Naive thymus-derived CD4-positive, alpha-beta T cell (primary cell): ENCODE measurements around the gene KRTAP5-6. TPM values are rescaled to one million over a fixed set of nuclear protein-coding genes. Genes with fewer than 3 reads are reported as not detected.

Experiments
- ATAC-seq: fragments of 150-1000 bp; cut with Tn5 transposase; 2 replicates; pipeline ENCODE4 v1.10.0; 2021; ENCODE audit warnings: mild to moderate bottlenecking, moderate library complexity
- CTCF ChIA-PET: fragments of 350-600 bp; sonication (Branson Sonifier 250); formaldehyde crosslinking; loops from one replicate; lab custom pipeline; 2021; ENCODE audit warnings: antibody characterized with exemption; lab: Charles Lee
- POLR2A ChIA-PET: fragments of 350-600 bp; sonication (Branson Sonifier 250); formaldehyde crosslinking; loops from one replicate; lab custom pipeline; 2021; ENCODE audit warnings: antibody characterized with exemption, inconsistent platforms; lab: Charles Lee
- DNase-seq, 9 donors: peaks; one replicate each; pipeline versions ENCODE4 v3.0.0 to v3.0.0-alpha.2; 2020 to 2022; ENCODE audit warnings: mixed read lengths in 1 of 9
- H3K27ac ChIP-seq: one replicate; pipeline ENCODE4 v1.7.0; 2013; ENCODE audit warnings: mild to moderate bottlenecking, low read depth, low read length, moderate library complexity
- H3K27me3 ChIP-seq, 2 donors: one replicate each; pipeline ENCODE4 v1.7.0; 2013; ENCODE audit warnings: low read length in 2 of 2, mild to moderate bottlenecking in 2 of 2, moderate library complexity in 2 of 2; ENCODE audit not compliant: control insufficient read depth in 2 of 2, insufficient read depth in 2 of 2
- H3K36me3 ChIP-seq, 3 experiments: 1 replicate in 2 of 3; 2 replicates in 1 of 3; pipeline ENCODE4 v1.7.0; 2013; ENCODE audit warnings: low read length in 3 of 3, mild to moderate bottlenecking in 3 of 3, moderate library complexity in 1 of 3; ENCODE audit not compliant: insufficient read depth in 3 of 3, control insufficient read depth in 2 of 3
- H3K4me1 ChIP-seq, 2 donors: one replicate each; pipeline ENCODE4 v1.7.0; 2013; ENCODE audit warnings: low read length in 2 of 2, mild to moderate bottlenecking in 2 of 2, moderate library complexity in 1 of 2; ENCODE audit not compliant: control insufficient read depth in 2 of 2, insufficient read depth in 2 of 2
- H3K4me3 ChIP-seq: 2 replicates; pipeline ENCODE4 v1.7.0; 2013; ENCODE audit warnings: mild to moderate bottlenecking, low read length
- H3K9me3 ChIP-seq, 3 experiments: 1 replicate in 2 of 3; 2 replicates in 1 of 3; pipeline ENCODE4 v1.7.0; 2013; ENCODE audit warnings: low read length in 3 of 3; ENCODE audit not compliant: control insufficient read depth in 2 of 3
- H3K27ac Mint-ChIP-seq, 9 donors: one replicate each; pipeline ENCODE4 v1.8.0; 2020 to 2022; ENCODE audit warnings: mixed read lengths in 9 of 9, mild to moderate bottlenecking in 8 of 9, moderate library complexity in 5 of 9, inconsistent platforms in 2 of 9
- H3K27me3 Mint-ChIP-seq, 5 donors: one replicate each; pipeline ENCODE4 v1.8.0; 2021 to 2022; ENCODE audit warnings: mixed read lengths in 5 of 5, mild to moderate bottlenecking in 1 of 5
- H3K36me3 Mint-ChIP-seq, 5 donors: one replicate each; pipeline ENCODE4 v1.8.0; 2020 to 2022; ENCODE audit warnings: mixed read lengths in 5 of 5, mild to moderate bottlenecking in 3 of 5, inconsistent platforms in 1 of 5
- H3K4me1 Mint-ChIP-seq, 7 donors: one replicate each; pipeline ENCODE4 v1.8.0; 2020 to 2022; ENCODE audit warnings: mixed read lengths in 7 of 7, mild to moderate bottlenecking in 3 of 7, inconsistent platforms in 1 of 7
- H3K4me3 Mint-ChIP-seq, 10 donors: one replicate each; pipeline ENCODE4 v1.8.0; 2020 to 2022; ENCODE audit warnings: mild to moderate bottlenecking in 10 of 10, mixed read lengths in 10 of 10, moderate library complexity in 6 of 10, inconsistent platforms in 2 of 10
- H3K9me3 Mint-ChIP-seq, 11 donors: one replicate each; pipeline ENCODE4 v1.8.0; 2020 to 2022; ENCODE audit warnings: mixed read lengths in 11 of 11, mild to moderate bottlenecking in 4 of 11, inconsistent platforms in 1 of 11, moderate library complexity in 1 of 11
- intact Hi-C, 2 donors: fragments of 100-400 bp; cut with micrococcal nuclease; formaldehyde crosslinking; loops; one replicate each; pipeline ENCODE4 v1.15.1; 2023
- polyA plus RNA-seq, 2 donors: library from polyadenylated mRNA; unstranded; fragments of 300-500 nt; fragmentation: Illumina TruSeq; gene quantifications; one replicate each; pipeline ENCODE4 v1.2.3, GENCODE V29; 2021
- total RNA-seq, 6 experiments: library from RNA in 5 of 6; stranded (reverse) in 5 of 6; gene quantifications; 1 replicate in 5 of 6; 2 replicates in 1 of 6; pipeline ENCODE4 v1.2.3 and lab custom pipeline; 2021 to 2026

The KRTAP5-6 gene
- total and polyA plus RNA-seq, 7 experiments from 2014 or later = not detected

GRCh38 chr11:1732418-1733008 is 35.5 kb downstream of the KRTAP5-6 start:
- CTCF ChIA-PET = no interaction called here
- DNase-seq (no peak), ATAC-seq (no peak)
- Mint-ChIP-seq H3K27ac (no peak overlapping the region), H3K4me3 (peak overlapping the region in 1 of 10 donors; percentile 9), H3K36me3 (peaks cover 0 to 17% (median 12%) of the 10 kb centered on the region in 5 donors), H3K27me3 (peaks cover 33 to 57% (median 53%) of the 10 kb centered on the region in 5 donors), H3K9me3 (peaks cover 0 to 26% (median 16%) of the 10 kb centered on the region in 11 donors), H3K4me1 (peaks cover 15 to 47% (median 30%) of the 10 kb centered on the region in 7 donors)
- peaks cover 0 to 15% (median 5%) of the 10 kb centered on the region in 3 experiments for H3K9me3 ChIP-seq
- H3K36me3 ChIP-seq = no peaks in the 10 kb centered on the region
- intact Hi-C loops = no loop called here
- H3K4me3 ChIP-seq = no peak overlapping the region
- peaks cover 0 to 17% of the 10 kb centered on the region in 2 donors for H3K4me1 ChIP-seq
- H3K27ac ChIP-seq = no peak overlapping the region
- H3K27me3 ChIP-seq = peaks cover 0 to 4% of the 10 kb centered on the region in 2 donors
- POLR2A ChIA-PET = interaction anchor here (1.5 kb wide), 1 partner anchor 31 kb away, joined by 7 read pairs; no protein-coding TSS in a partner anchor

- Mint-ChIP-seq H3K27ac (no peak overlapping the region), H3K4me1 (peaks cover 13 to 47% (median 30%) of the 10 kb centered on the region in 7 donors), H3K27me3 (peaks cover 28 to 51% (median 49%) of the 10 kb centered on the region in 5 donors), H3K9me3 (peaks cover 0 to 31% (median 17%) of the 10 kb centered on the region in 11 donors), H3K4me3 (peak overlapping the region in 1 of 10 donors; percentile 9), H3K36me3 (peaks cover 0 to 17% (median 12%) of the 10 kb centered on the region in 5 donors)
- H3K4me3 ChIP-seq = no peak overlapping the region
- intact Hi-C loops = no loop called here
- peaks cover 0 to 17% of the 10 kb centered on the region in 2 donors for H3K4me1 ChIP-seq
- CTCF ChIA-PET = no interaction called here
- no peak overlapping the region for H3K27ac ChIP-seq
- DNase-seq (no peak), ATAC-seq (no peak)
- no peaks in the 10 kb centered on the region for H3K36me3 ChIP-seq
- peaks cover 0 to 15% (median 5%) of the 10 kb centered on the region in 3 experiments for H3K9me3 ChIP-seq
- POLR2A ChIA-PET = interaction anchor here (1.5 kb wide), 1 partner anchor 32 kb away, joined by 7 read pairs; no protein-coding TSS in a partner anchor
- peaks cover 0 to 4% of the 10 kb centered on the region in 2 donors for H3K27me3 ChIP-seq
Observed at GRCh38 chr11:1733009-1733715, 36.2 kb downstream of the KRTAP5-6 start.

DNA sequence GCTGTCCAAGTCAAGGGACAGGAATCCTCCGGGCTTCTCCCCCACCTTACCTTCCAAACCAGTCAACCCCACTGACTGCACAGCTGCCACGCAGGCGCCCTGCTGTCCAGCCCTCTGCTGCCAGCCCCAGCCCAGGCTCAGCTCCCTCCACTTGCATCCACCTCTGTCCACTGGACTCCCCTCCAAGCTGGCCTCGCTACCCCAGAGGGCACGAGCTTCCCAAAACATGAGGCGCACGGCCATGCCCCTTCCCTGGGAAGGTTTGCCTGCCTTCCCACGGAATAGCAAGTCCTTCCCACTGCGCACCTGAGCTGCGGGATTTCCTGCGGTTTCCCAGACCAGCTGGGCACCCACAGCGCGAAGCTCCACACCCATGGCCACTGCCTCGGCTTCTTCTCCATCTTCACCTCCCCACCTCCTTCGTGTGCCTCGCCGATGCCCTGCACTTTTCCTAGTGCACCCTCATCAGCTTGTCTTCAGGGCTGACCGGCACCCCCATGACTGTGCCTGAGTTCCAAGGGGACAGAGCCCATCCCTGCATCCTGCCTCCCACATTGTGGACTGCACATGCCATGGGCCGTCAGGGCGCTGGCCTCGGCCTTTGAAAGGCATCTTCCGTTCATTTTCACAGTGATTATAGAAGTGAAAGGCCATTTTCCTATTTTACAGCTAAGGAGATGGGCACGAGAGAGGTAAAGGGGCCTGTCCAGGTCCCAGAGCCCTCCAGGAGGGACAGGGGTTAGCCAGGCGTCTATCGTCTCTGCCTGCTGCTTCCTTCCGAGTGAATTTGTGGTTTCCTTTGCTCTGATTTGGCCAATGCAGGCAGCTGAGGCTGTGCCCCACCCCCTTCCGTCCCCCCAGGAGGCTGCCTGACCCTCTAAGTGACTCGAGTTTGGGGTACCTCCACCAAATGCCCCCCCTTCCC is 37.0 kb downstream of the KRTAP5-6 start:
- intact Hi-C loops = no loop called here
- peaks cover 0 to 4% of the 10 kb centered on the region in 2 donors for H3K27me3 ChIP-seq
- H3K36me3 Mint-ChIP-seq = peaks cover 0 to 17% (median 12%) of the 10 kb centered on the region in 5 donors
- H3K36me3 ChIP-seq = no peaks in the 10 kb centered on the region
- peaks cover 0 to 15% (median 5%) of the 10 kb centered on the region in 3 experiments for H3K9me3 ChIP-seq
- peaks cover 22 to 44% (median 41%) of the 10 kb centered on the region in 5 donors for H3K27me3 Mint-ChIP-seq
- H3K27ac ChIP-seq = no peak overlapping the region
- H3K9me3 Mint-ChIP-seq = peaks cover 0 to 32% (median 17%) of the 10 kb centered on the region in 11 donors
- POLR2A ChIA-PET = interaction anchor here (1.5 kb wide), 1 partner anchor 33 kb away, joined by 7 read pairs; no protein-coding TSS in a partner anchor
- H3K4me1 Mint-ChIP-seq = peaks cover 7 to 39% (median 22%) of the 10 kb centered on the region in 7 donors
- CTCF ChIA-PET = no interaction called here
- ATAC-seq (no peak), DNase-seq (no peak)
- H3K4me3 ChIP-seq = no peak overlapping the region
- H3K27ac Mint-ChIP-seq = peak overlapping the region in 1 of 9 donors; percentile 60
- peaks cover 0 to 13% of the 10 kb centered on the region in 2 donors for H3K4me1 ChIP-seq
- H3K4me3 Mint-ChIP-seq = peak overlapping the region in 6 of 10 donors; percentile 7 to 50 (median 28)

DNA sequence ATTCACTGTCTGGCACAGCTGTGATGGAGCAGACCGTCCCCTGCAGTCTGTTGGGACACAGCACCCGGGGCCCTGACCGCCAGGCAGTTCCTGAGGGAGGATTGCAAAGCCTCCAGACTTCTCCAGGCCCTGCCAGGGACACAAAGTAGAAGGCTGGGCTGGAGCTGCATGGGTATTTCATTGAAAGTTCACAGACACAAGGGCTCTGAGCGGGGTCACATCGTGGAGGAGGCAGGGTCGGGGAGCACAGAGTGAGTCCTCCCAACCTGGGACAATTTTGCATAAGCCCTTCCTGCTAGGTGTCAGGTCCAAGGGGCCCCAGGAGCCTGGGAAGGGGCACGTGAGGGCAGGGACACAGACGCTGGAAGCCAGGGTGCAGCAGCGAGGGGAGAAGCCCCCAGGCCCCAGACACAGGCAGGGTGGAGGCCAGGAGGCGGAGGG is 37.7 kb downstream of the KRTAP5-6 start:
- Histone ChIP-seq H3K4me1 (peaks cover 0 to 9% of the 10 kb centered on the region in 2 donors), H3K4me3 (no peak overlapping the region), H3K36me3 (no peaks in the 10 kb centered on the region), H3K27ac (no peak overlapping the region), H3K27me3 (peaks cover 0 to 4% of the 10 kb centered on the region in 2 donors), H3K9me3 (peaks cover 0 to 15% (median 5%) of the 10 kb centered on the region in 3 experiments)
- peaks cover 20 to 41% (median 34%) of the 10 kb centered on the region in 5 donors for H3K27me3 Mint-ChIP-seq
- peak overlapping the region in 2 of 10 donors; percentile 11 to 30 for H3K4me3 Mint-ChIP-seq
- intact Hi-C loops = no loop called here
- ChIA-PET POLR2A (no interaction called here), CTCF (no interaction called here)
- ATAC-seq = no peak
- peaks cover 3 to 32% (median 20%) of the 10 kb centered on the region in 7 donors for H3K4me1 Mint-ChIP-seq
- H3K9me3 Mint-ChIP-seq = peaks cover 0 to 32% (median 17%) of the 10 kb centered on the region in 11 donors
- peaks cover 0 to 17% (median 12%) of the 10 kb centered on the region in 5 donors for H3K36me3 Mint-ChIP-seq
- no peak overlapping the region for H3K27ac Mint-ChIP-seq
- DNase-seq = no peak

DNA sequence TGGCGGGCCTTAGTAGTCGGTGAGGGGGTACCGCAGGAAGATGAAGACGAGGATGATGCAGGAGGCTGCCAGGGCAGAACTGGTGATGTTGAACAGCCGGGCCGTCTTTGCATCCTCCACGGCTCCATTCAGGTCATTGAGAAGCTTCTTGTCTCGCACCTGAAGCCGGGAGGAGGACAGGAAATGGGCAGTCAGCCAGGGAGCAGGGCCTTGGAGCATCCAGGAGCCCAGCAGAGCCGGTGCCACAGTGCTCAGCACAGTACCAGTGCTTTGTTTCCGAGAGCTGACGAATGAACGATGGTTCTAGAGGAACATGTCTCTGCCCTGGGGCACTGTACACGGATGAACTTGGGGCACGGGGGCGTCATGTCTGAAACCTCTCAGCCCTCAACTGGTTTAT is 38.3 kb downstream of the KRTAP5-6 start:
- Mint-ChIP-seq H3K27ac (no peak overlapping the region), H3K9me3 (peaks cover 0 to 32% (median 17%) of the 10 kb centered on the region in 11 donors), H3K27me3 (peaks cover 16 to 35% (median 33%) of the 10 kb centered on the region in 5 donors), H3K4me1 (peaks cover 0 to 29% (median 20%) of the 10 kb centered on the region in 7 donors), H3K36me3 (peaks cover 0 to 17% (median 12%) of the 10 kb centered on the region in 5 donors), H3K4me3 (no peak overlapping the region)
- Histone ChIP-seq H3K27me3 (no peaks in the 10 kb centered on the region), H3K27ac (no peak overlapping the region), H3K9me3 (peaks cover 0 to 15% (median 5%) of the 10 kb centered on the region in 3 experiments), H3K4me3 (no peak overlapping the region), H3K4me1 (peaks cover 0 to 9% of the 10 kb centered on the region in 2 donors), H3K36me3 (no peaks in the 10 kb centered on the region)
- ATAC-seq = no peak
- ChIA-PET CTCF (no interaction called here), POLR2A (no interaction called here)
- intact Hi-C loops = no loop called here
- DNase-seq = no peak
